ENCODE data around the gene ZNF548. TPM values are rescaled to one million over a fixed set of nuclear protein-coding genes. Genes with fewer than 3 reads are reported as not detected.
"Not testable (repeated sequence)": the region's sequence is repeated elsewhere in the genome, so short reads cannot be mapped to it uniquely, and the experiment has no call there.

Gene ZNF548
- 7.7 and 17.8 TPM in 2 replicates for total RNA-seq (2014; rRNA removed; shearing (Covaris generic); ENCODE audit: low replicate concordance)

DNA sequence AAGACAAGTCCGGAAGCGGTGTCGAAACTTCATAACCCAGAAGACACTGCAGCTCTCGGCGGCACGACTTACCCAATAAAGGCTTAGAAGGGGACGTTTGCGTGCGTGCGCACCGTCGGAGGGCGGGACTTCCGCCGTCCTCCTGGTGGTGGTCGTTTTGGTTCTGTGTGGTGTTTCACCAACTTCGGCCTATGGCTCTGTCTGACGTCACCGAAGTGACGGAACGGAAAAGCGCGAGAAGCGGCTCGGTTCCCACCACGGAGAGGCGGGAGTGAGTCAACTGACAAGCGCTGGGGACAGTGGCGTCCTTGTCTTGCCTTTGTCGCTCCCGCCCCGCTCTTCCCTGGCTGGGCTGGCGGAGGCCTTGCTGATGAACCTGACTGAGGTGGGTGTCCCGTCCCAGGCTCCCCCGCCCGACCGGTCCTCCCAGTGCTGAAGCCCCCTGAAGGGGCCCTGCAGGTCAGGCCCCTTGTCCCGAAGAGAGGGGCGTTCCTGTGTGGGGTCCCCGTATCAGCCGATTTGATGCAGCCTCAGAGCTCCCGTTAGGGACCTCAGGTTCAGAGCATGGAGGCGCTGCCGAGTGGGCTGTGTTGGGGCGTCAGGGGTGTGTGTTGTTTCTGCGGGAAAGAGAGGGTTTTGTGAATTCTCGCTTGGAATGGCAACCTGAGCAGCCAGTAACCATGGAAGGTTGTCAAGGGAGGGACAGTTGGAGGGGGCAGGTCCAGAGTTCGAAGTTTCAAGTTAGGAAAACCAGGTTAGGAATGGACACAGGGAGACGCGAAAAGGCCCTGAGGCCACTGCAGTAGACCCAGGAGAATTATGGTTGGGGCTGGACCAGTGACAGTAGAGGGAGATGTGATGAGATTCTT is at the start of gene ZNF548:
ZNF548 (plus strand) TSS at position 125 of the 869 bp plus-strand sequence; CDS start at position 371, 246 bp downstream.
- peaks cover 29% of the 10 kb centered on the region for H3K36me3 ChIP-seq
- peak; percentile 97 for DNase-seq
- peaks cover 9% of the 10 kb centered on the region for H3K9me3 ChIP-seq
- H3K4me3 ChIP-seq, result peak within 1 kb of the TSS; percentile 95
- no peaks in the 10 kb centered on the region for H3K27me3 ChIP-seq

DNA sequence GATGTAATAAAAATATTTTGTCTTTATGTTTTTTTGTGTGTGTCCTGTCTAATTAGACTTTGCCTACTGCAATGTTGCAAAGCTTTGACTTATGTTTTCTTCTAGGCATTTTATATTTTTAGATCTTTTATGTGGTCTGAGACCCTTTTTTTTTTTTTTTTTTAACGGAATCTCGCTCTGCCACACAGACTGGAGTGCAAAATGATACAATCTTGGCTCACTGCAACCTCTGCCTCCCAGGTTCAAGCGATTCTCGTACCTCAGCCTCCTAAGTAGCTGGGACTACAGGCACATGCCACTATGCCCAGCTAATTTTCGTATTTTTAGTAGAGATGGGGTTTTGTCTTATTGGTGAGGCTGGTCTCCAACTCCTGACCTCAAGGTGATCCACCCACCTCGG is 47.1 kb upstream of the ZNF548 start:
- no peaks in the 10 kb centered on the region for H3K27me3 ChIP-seq
- H3K36me3 ChIP-seq, result no peaks in the 10 kb centered on the region
- H3K9me3 ChIP-seq, result no peaks in the 10 kb centered on the region
- H3K4me3 ChIP-seq, result no peak overlapping the region
- no peak for DNase-seq

DNA sequence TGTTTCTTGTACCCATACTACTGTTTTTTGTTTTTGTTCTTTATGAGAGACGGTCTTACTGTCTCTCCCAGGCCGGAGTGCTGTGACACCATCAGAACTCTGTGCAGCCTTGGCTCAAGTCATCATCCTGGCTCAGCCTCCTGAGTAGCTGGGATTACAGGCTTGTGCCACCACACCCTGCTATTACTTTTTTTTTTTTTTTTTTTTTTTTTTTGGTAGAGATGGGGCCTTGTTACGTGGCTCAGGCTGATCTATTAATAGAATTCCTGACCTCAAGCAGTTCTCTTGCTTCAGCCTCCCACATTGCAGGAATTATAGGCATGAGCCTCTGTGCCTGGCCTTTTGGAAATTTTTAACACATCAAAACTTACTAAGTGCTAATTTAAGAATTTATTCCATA is 41.5 kb upstream of the ZNF548 start:
- Histone ChIP-seq H3K27me3 (no peaks in the 10 kb centered on the region), H3K9me3 (no peaks in the 10 kb centered on the region), H3K4me3 (no peak overlapping the region), H3K36me3 (peaks cover 11% of the 10 kb centered on the region)
- peak; percentile 16 for DNase-seq

DNA sequence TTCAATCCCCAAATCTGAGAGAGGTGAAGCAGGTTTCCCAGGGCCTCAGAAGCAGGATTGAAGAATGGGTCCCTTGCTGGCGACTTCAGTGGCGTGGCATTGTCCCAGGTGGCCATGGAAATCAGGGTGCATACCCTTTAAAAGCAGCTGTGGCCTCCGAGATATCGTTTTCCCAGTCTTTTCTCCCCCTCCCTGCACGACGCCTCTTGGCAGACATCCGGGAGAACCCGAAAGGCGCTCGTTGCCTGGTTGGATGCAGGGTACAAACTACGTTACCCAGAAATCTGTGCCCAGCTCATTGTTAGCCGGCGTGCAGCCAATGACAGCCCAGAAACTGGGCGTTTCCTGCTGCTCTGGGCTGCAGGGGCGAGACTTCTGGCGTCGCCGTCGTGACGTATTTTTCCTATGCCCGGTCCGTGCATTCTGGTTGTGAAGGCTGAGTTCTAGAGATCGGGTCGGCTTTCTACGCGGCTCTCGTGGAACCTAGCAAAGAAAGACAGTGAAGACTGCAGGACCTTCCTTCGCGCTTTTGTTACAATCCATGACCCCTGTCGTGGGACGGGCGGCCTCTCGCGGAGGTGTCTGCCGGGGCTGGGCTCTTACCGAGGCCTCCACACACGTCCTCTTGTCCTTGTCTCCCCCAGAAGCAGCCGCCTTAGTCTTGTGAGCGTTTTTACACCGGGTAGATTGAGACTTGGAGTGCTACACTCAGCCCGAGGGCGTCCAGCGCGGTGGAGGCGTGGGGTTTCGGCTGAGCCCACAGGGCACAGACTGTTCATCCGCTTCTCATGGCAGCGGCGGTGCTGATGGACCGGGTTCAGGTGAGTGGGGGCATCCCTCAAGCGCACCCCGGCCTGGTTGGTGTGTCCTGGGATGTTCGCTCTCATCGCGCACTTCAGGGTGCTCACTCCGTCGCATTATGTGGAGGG is 38.5 kb upstream of the ZNF548 start, which contains the start of gene ZNF304:
ZNF304 (plus strand) TSS at position 395 of the 929 bp plus-strand sequence; CDS start at position 789, 394 bp downstream.
- no peaks in the 10 kb centered on the region for H3K27me3 ChIP-seq
- peaks cover 9% of the 10 kb centered on the region for H3K9me3 ChIP-seq
- peak within 1 kb of the TSS; percentile 96 for H3K4me3 ChIP-seq
- DNase-seq, result peak; percentile 98
- H3K36me3 ChIP-seq, result peaks cover 41% of the 10 kb centered on the region

DNA sequence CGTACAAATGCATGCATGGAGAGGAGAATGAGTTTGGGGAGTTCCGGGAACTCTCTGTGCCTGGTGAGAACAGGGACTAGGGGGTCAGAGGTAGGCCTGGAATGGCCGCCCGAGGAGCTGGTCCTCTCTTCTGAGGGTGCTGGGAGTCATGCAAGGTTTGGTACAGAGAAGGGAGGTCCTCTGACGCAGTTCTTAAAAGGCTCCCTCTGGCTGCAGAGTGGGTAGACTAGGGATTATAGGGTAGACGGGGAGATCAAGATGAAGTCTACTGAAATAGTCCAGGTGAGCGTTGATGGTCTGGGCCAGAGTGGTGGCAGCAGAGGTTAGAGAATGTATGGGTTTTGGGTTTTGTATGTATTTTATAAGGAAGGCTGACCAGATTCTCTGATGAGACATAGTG is 37.8 kb upstream of the ZNF548 start:
- Histone ChIP-seq H3K9me3 (peaks cover 13% of the 10 kb centered on the region), H3K27me3 (no peaks in the 10 kb centered on the region), H3K36me3 (peaks cover 48% of the 10 kb centered on the region), H3K4me3 (peak overlapping the region; percentile 96)
- peak; percentile 8 for DNase-seq

DNA sequence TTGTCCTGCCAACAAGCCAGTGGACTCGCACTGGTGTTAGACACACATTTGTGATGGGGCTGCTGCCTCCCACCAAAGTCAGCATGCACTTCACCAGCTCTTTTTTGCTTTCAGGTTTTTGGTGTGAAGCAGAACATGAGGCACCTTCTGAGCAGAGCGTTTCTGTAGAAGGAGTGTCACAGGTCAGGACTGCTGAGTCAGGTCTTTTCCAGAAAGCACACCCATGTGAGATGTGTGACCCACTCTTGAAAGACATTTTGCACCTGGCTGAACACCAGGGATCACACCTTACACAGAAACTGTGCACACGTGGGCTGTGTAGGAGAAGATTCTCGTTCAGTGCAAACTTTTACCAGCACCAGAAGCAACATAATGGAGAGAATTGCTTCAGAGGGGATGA is 33.7 kb upstream of the ZNF548 start:
- peaks cover 76% of the 10 kb centered on the region for H3K36me3 ChIP-seq
- peaks cover 19% of the 10 kb centered on the region for H3K9me3 ChIP-seq
- no peaks in the 10 kb centered on the region for H3K27me3 ChIP-seq
- DNase-seq, result no peak
- H3K4me3 ChIP-seq, result no peak overlapping the region

DNA sequence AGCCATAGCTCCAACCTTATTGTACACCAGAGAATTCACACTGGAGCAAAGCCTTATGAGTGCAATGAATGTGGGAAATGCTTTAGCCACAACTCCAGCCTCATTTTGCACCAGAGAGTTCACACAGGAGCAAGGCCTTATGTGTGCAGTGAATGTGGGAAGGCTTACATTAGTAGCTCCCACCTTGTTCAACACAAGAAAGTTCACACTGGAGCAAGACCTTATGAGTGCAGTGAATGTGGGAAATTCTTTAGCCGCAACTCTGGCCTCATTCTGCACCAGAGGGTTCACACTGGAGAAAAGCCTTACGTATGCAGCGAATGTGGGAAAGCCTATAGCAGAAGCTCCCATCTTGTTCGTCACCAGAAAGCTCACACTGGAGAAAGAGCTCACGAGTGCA is 32.2 kb upstream of the ZNF548 start:
- peaks cover 19% of the 10 kb centered on the region for H3K9me3 ChIP-seq
- no peak overlapping the region for H3K4me3 ChIP-seq
- no peaks in the 10 kb centered on the region for H3K27me3 ChIP-seq
- H3K36me3 ChIP-seq, result peaks cover 72% of the 10 kb centered on the region
- DNase-seq, result no peak

DNA sequence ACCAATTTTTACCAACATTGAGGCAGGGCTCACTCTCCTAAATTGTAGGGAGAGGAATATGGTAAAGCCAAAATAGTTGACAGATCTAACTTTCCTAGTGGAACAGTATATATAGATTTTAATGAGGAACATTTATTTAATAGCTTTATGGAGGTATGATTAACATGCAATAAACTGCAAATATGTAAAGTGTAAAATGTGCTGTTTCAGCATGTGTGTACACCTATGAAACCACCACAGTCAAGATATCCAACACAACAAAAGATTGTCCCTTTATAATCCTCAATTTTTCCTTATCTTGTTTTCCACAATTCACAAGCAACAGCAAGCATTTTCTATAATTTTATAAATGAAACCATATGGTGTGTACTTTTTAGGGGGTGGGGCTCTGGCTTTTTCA is 30.4 kb upstream of the ZNF548 start:
- no peaks in the 10 kb centered on the region for H3K27me3 ChIP-seq
- no peak for DNase-seq
- peaks cover 19% of the 10 kb centered on the region for H3K9me3 ChIP-seq
- H3K36me3 ChIP-seq, result peaks cover 53% of the 10 kb centered on the region
- H3K4me3 ChIP-seq, result no peak overlapping the region

DNA sequence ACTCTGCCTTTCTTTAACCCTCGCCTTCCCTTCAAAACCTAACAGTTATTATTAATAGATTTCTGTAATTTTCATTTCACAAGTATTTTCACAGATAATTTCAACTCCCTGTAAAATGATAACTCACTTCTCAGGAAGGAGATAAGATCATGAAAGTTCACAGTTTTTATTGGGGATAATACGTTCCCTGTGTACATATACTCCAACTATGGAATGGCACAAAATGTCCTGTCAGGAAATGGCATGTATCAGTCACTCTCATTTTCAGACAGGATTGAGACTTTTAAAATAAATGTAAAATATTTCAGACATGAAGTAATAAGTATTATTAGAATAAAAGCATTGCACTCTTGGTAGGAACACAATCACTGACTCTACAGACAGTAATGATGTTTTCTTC is 27.2 kb upstream of the ZNF548 start:
- Histone ChIP-seq H3K27me3 (no peaks in the 10 kb centered on the region), H3K4me3 (peak overlapping the region; percentile 73), H3K36me3 (peaks cover 37% of the 10 kb centered on the region), H3K9me3 (peaks cover 4% of the 10 kb centered on the region)
- no peak for DNase-seq

DNA sequence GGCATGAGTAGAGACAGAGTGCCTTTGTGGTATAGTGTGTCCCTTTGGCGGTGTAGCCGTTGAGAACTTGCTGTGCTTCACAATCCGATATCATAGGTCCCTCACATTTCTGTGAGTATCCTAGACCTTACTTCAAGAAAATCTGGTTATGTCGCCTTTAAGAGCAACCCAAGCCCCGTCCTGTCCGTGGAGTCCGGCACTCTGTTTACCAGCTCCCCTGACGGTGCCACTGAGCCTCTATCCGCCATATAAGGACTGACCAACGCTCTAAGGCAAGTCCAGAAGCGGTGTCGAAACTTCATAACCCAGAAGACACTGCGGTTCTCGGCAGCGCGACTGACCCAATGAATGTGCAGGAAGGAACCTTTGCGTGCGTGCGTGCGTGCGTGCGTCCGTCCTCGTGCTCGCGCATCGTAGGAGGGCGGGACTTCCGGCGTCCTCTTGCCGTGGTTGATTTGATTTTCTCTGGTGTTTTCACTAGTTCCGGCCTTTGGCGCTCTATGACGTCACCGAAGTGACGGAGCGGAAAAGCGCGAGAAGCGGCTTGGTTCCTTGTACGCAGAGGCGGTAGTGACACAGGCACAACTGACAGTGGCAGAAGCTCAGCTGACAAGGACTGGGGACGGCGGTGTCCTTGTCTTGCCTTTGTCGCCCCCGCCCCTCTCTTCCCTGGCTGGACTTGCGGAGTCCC is 26.5 kb upstream of the ZNF548 start, which contains the start of the genes TRAPPC2B and ZNF547:
TRAPPC2B (plus strand) TSS at position 555 of the 691 bp plus-strand sequence. CDS start 1,283 bp downstream, outside the sequence.
ZNF547 (plus strand) TSS at position 555 of the 691 bp plus-strand sequence. CDS start 5,005 bp downstream, outside the sequence.
- peak; percentile 99 for DNase-seq
- no peaks in the 10 kb centered on the region for H3K27me3 ChIP-seq
- peaks cover 30% of the 10 kb centered on the region for H3K36me3 ChIP-seq
- no peaks in the 10 kb centered on the region; the same call in 1 of the 2 replicates for H3K9me3 ChIP-seq
- peak within 1 kb of the TSS; percentile 73 for H3K4me3 ChIP-seq

DNA sequence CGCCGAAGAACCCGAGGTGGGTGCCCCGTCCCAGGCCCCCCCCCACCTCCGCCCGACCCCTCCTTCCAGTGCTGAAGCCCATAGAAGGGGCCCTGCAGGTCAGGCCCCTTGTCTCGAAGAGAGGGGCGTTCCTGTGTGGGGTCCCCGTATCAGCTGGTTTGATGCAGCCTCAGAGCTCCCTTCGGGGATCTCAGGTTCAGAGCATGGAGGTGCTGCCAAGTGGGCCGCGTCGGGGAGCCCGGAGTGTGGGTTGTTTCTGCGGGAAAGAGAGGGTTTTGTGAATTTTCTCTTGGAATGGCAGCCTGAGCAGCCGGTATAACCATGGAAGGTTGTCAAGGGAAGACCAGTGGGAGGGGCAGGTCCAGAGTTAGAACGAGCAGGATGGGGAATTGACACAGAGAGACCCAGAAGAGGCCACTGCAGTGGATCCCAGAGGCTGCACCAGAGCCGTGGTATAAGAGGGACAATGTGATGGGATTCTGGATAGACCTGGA is 25.9 kb upstream of the ZNF548 start:
- no peak for DNase-seq
- H3K4me3 ChIP-seq, result peak overlapping the region; percentile 73

DNA sequence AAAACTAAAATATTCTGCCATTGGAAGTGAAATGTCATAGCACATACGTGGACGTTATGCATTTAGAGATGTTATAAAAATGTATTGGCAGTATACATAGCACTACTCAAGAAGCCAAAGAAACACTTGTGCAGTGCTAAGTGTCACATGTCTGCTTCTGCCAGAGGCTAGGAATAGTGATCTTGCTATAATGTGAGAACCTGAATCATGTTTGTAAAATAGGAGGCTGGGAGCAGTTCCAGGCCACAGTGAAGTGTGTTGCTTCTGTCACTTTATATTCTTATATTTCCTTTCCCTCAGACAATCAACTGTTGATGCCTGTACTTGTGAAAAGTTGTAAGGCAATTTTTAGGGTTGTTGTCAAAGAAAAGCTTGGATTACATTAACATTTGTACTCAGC is 22.9 kb upstream of the ZNF548 start:
- Histone ChIP-seq H3K4me3 (no peak overlapping the region), H3K27me3 (no peaks in the 10 kb centered on the region), H3K36me3 (peaks cover 20% of the 10 kb centered on the region), H3K9me3 (no peaks in the 10 kb centered on the region)
- no peak for DNase-seq

More for the DNA sequence above, 25.9 kb upstream of the ZNF548 start:
- Histone ChIP-seq H3K9me3 (no peaks in the 10 kb centered on the region), H3K27me3 (no peaks in the 10 kb centered on the region), H3K36me3 (peaks cover 24% of the 10 kb centered on the region)

DNA sequence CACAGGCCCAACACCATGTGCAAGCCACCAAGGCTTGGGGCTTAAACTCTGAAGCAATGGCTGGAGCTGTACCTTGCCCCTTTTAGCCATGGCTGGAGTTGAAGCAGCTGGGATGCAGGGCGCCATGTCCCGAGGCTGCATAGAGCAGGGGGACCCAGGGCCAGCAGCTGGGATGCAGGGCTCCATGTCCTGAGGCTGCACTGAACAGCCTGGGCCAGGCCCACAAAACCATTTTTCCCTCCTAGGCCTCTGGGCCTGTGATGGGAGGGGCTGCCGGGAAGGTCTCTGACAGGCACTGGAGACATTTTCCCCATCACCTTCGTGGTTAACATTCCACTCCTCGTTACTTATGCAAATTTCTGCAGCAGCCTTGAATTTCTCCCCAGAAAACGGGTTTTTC is 15.5 kb upstream of the ZNF548 start:
- no peak for DNase-seq
- peaks cover 67% of the 10 kb centered on the region for H3K36me3 ChIP-seq
- no peaks in the 10 kb centered on the region for H3K27me3 ChIP-seq
- peaks cover 45% of the 10 kb centered on the region for H3K9me3 ChIP-seq
- no peak overlapping the region for H3K4me3 ChIP-seq

DNA sequence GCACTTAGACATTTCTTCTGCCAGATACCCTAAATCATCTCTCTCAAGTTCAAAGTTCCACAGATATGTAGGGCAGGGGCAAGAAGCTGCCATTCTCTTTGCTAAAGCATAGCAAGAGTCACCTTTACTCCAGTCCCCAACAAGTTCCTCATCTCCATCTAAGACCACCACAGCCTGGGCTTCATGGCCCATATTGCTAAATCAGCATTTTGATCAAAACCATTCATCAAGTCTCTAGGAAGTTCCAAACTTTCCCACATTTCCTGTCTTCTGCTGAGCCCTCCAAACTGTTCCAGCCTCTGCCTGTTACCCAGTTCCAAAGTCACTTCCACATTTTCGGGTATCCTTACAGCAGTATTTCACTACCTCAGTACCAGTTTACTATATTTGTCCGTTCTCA is 15.0 kb upstream of the ZNF548 start:
- not testable (repeated sequence) for H3K4me3 ChIP-seq, DNase-seq, H3K27me3 ChIP-seq
- Histone ChIP-seq H3K9me3 (peaks cover 50% of the 10 kb centered on the region), H3K36me3 (peaks cover 67% of the 10 kb centered on the region)

DNA sequence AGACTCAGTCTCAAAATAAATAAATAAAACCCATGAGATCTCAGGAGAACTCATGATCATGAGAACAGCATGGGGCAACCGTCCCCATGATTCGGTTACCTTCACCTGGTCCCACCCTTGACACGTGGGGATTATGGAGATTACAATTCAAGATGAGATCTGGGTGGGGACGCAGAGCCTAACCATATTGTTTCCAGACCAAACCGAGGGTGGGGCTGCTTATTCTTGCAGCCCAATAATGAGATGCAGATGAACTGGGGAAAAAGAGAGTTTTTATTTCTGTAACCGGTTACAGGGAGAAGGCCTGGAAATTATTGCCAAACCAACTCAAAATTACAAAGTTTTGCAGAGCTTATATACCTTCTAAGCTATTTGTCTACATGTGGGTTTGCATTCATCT is 13.5 kb upstream of the ZNF548 start:
- H3K4me3 ChIP-seq, result no peak overlapping the region
- H3K36me3 ChIP-seq, result peaks cover 67% of the 10 kb centered on the region
- H3K27me3 ChIP-seq, result no peaks in the 10 kb centered on the region
- DNase-seq, result no peak
- H3K9me3 ChIP-seq, result peaks cover 52% of the 10 kb centered on the region
